Gastrocnemius medialis (tissue), 4 donors: ENCODE measurements around the gene PAH.

Experiments
- CTCF ChIP-seq, 5 experiments: fragments of 450-650 bp in 3 of 5; fragments of 200-600 bp in 2 of 5; sonication (generic) in 2 of 5; IDR thresholded peaks in 4 of 5; conservative IDR thresholded peaks in 1 of 5; 1 replicate in 4 of 5; 2 replicates in 1 of 5; pipeline ENCODE4 v1.5.1; 2016 to 2019; ENCODE audit warnings: antibody characterized with exemption in 5 of 5, mild to moderate bottlenecking in 3 of 5, moderate library complexity in 3 of 5
- POLR2A ChIP-seq, 2 donors: fragments of 450-650 bp; IDR thresholded peaks; one replicate each; pipeline ENCODE4 v1.6.1; 2017; ENCODE audit warnings: antibody characterized with exemption in 2 of 2, mild to moderate bottlenecking in 2 of 2, moderate library complexity in 2 of 2

DNA sequence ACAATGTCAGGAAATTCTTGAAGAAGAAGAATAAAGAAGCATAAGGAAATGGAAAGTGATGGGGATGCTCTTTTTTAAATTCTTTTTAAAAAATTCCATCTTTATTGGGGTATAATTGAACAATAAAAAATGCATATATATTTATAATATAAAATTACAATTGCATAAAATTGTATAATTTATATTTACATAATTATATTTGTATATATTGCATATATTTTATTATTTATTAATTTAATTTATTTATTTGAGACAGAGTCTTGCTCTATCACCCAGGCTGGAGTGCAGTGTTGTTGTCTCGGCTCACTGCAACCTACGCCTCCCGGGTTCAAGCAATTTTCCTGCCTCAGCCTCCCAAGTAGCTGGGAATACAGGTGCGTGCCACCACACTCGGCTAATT is 36.3 kb downstream of the PAH start:
- TF ChIP-seq CTCF (IDR thresholded peaks at IDR 0.05 in 4 of 5, conservative IDR thresholded peaks at IDR 0.05 in 1 of 5) (no peak), POLR2A (IDR thresholded peaks at IDR 0.05) (no peak)
